Fibroblast of skin of scalp (primary cell): Measurements from ENCODE around the gene GATD1.
"Not testable (repeated sequence)": the region's sequence is repeated elsewhere in the genome, so short reads cannot be mapped to it uniquely, and the experiment has no call there.

Experiments
- DNase-seq: peaks from one replicate; pipeline ENCODE4 v3.0.0-alpha.2; 2013

The GATD1 gene

DNA sequence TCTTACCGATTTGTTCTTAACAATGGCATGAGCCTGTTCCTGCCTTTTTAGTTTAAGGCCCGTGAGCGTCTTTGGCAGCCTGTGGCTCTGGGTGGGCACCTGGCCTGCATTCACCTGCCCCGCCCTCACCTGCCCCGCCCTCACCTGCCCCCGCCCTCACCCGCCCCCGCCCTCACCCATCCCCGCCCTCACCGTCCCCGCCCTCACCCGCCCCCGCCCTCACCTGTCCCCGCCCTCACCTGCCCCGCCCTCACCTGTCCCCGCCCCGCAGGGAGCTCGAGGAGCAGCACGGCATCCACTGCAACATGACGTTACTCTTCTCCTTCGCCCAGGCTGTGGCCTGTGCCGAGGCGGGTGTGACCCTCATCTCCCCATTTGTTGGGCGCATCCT is 14.2 kb downstream of the GATD1 start:
- no peak for DNase-seq

GRCh38 chr11:762421-763072 is 14.7 kb downstream of the GATD1 start:
- DNase-seq: peak; percentile 59

- DNase-seq: no peak
These were observed 15.7 kb downstream of the GATD1 start for GRCh38 chr11:761526-762108.

GRCh38 chr11:760236-760635 is 17.1 kb downstream of the GATD1 start:
- no peak for DNase-seq

DNA sequence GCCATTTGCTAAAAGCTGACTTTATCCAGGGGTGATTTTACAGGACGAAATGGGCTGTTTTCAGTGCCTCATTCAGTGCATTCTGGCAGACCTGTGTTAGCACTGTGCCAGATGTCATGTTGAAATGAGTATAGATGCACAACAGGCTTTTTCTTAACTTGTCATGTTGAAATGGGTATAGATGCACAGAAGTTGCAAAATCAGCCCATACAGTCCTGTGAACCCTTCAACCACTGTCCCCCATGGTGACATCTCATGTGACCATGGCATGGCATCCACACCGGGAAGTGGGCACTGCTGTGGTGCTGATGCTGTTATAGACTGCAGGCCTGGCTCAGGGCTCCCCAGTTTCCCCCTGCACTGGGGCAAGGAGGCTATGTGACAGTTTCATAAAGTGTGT is 27.6 kb downstream of the GATD1 start:
- DNase-seq: no peak

- no peak for DNase-seq
These were observed 29.3 kb downstream of the GATD1 start for GRCh38 chr11:748007-748359.

DNA sequence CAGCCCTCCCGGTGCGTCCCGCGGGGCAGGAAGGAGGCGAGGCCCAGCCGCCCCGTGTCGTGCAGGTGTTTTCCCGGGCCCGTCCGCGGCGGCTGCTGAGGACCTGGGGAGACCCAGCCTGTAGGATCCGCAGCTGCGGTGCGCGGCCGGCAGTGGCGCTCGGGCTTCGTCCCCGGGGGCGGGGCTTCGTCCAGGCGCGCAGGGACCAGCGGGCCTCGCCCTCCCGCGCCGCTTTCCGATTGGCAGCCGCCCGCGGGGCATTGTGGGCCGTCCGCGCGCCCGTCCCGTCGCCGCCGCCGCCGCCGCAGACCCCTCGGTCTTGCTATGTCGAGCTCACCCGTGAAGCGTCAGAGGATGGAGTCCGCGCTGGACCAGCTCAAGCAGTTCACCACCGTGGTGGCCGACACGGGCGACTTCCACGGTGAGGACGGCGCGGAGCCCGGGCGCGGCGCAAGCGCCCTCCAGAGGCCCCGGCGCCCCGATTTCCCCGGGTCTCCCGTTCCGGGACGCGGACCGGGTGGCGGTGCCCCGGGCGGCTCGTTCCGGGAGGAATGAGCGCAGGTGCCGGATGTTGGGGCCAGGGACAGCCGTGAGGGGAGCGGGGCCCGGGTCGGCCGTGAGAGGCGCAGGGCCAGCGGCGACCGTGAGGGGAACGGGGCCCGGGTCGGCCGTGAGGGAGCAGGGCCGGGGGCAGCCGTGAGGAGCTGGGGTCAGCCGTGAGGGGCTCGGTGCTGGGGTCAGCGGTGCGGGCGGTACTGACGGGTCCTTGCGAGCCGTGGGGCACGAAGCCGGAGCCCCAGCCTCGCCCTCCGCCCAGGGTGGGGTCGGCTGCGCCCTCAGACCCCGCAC is 29.9 kb downstream of the GATD1 start, which contains the start of gene TALDO1:
TSS of gene TALDO1 (plus strand) at position 307 of the 849 bp plus-strand sequence. CDS start at position 325, 18 bp downstream.
- DNase-seq: peak; percentile 86

- DNase-seq: no peak
These were observed 30.8 kb downstream of the GATD1 start for GRCh38 chr11:746289-747157.

DNA sequence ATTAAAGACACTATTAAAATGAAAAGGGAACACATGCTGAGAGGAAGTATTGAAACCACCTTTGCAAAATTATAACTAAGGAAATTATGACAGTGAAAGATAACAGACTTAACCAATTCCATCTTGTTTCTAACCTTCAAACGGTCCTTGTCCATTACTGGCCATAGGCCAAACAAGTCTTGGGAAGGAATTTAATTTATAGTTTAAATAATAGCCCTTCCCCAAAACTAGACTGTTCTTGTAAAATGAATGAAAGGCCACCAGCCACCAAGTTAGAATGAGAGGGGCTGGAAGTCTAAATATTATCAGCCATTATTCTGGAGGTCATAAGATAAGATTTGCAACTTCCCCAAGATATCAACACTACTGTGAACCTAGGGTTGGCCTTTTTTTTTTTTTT is 31.9 kb downstream of the GATD1 start:
- no peak for DNase-seq

DNA sequence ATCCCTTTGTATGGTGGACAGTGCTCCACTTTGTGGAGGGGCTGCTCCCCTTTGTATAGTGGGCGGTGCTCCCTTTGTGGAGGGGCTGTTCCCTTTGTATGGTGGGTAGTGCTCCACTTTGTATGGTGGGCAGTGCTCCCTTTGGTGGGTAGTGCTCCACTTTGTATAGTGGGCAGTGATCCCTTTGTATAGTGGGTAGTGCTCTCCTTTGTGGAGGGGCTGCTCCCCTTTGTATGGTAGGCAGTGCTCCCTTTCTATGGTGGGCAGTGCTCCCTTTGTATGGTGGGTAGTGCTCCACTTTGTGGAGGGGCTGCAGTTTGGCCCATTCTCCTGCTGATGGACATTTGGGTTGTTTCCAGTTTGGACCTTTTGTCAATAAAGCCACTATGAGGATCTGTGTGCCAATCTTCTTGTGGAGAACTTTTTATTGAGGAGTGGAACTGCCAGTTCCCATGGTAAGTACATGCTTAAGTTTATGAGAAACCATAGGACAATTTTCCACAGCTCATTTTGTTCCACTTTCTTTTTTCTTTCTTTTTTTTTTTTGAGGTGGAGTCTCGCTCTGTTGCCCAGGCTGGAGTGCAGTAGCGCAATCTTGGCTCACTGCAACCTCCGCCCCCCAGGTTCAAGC is 34.6 kb downstream of the GATD1 start:
- no peak for DNase-seq

GRCh38 chr11:742156-742546 is 35.1 kb downstream of the GATD1 start:
- no peak for DNase-seq

GRCh38 chr11:737899-738298 is 39.4 kb downstream of the GATD1 start:
- not testable (repeated sequence) for DNase-seq

DNA sequence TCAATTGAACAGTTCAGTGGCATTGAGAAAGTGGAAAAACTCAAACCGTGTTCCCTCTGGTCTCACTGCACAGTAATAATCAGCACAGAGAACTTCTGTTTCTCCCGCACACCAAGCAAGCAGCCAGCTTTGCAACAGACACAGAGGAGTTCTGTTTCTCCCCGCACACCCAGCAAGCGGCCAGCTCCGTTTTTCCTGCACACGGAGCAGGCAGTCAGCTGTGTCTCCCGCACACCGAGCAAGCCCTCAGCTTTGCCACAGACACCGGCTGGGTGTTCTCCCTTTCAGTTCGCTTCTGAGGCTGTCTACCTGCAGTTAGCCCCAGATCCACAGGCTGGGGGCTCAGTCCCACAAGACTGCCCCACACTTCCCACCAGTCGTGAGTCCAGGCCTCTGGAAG is 39.9 kb downstream of the GATD1 start:
- DNase-seq: no peak

DNA sequence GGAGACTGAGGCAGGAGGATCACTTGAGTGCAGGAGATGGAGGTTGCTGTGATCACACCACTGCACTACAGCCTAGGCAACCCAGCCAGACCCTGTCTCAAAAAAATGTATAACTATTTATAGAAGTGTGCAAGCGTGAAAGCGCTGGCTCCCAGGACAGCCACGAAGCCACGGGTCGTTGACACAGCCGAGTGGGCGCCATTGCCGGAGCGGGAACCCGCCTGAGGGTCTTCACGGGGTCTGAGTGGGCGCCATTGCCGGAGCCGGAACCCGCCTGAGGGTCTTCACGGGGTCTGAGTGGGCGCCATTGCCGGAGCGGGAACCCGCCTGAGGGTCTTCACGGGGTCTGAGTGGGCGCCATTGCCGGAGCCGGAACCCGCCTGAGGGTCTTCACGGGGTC is 42.7 kb downstream of the GATD1 start:
- not testable (repeated sequence) for DNase-seq

DNA sequence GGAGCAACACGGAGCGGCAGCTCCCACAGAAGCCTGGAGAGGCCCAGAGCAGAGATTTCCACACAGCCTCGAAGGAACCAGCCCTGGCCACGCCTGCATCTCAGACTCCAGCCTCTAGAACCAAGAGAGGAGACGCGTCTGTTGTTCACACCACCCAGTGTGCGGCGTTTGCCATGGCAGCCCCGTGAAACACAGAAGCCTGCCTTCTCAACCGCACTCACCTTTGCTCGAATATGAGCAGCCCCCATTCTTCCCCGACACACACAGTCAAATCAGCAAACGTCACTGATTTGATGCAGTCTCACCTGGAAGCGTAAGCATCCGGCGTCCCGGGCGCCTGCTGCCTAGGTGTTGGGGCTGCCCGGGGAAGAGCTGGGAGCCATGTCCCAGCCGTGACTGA is 44.2 kb downstream of the GATD1 start:
- DNase-seq: no peak

- no peak for DNase-seq
These were observed 47.7 kb downstream of the GATD1 start for GRCh38 chr11:729492-730074.

DNA sequence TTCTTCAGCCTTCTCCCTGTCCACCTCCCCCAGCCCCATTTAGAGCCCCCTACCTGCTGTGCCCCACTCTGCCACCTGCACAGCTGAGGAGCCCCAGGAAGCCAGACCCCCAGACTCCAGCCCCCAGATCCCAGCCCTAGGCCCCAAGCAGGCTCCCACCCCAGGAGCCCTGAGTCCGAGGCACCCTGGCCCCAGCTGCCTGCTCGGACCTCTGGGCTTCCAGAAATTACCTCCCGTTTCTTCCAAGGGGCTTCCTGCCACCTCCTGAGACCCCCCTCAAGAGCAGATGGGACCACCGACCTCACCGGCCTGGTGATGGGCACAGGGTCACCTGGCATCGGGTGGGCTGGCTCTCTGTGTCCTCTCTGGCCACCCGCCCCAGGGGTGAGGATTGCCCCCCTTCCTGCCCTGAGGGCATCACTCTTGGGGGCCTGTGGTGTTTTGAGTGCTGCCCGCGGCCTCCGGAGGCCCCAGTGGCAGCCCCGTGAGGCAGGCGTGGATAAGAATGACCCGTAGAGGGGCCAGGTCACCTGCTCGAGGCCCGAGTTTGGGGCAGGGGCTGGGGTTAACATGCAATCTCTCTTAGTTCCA is 48.3 kb downstream of the GATD1 start:
- DNase-seq: no peak

DNA sequence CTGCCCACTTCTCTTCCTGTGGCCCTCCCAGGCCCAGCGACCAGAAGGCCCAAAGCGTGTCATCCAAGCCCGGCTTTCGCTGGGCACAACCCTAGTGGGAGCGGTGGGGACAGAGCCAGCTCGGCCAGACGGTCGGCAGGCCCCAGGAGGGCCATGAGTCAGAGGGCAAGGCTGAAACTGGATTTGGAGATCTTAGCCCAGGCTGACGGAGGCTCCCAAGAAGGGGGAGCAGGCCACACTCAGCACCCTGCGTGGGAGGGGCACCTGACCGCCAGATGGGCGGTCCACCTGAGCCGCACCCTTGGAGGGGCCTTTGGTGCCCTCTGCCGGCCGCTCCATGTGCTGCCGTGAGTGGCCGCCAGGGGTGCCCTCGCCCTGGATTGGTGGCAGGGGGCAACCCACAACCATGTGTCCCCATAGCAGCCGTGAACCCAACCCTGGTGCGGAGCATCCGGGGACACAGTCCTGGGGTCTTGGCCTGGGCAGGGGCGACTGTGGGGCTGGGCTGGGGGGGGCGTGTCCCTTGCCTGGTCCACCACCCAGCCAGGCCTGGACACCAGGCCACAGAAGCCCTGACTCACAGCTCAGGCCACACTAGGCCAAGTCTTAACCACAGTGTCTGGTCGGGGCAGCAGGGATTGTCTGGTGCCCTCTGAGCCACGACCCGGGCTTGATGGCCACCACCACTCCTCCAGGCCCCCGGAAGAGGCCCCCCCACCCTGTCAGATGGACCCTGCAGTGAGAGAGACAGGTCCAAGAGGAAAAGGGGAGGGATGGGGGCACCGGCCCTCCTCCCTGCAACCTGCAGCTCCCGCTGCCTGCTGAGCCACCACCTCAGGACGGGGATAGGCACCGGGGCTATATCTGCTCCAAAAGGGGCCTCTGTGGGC is 49.2 kb downstream of the GATD1 start:
- DNase-seq: peak; percentile 70

DNA sequence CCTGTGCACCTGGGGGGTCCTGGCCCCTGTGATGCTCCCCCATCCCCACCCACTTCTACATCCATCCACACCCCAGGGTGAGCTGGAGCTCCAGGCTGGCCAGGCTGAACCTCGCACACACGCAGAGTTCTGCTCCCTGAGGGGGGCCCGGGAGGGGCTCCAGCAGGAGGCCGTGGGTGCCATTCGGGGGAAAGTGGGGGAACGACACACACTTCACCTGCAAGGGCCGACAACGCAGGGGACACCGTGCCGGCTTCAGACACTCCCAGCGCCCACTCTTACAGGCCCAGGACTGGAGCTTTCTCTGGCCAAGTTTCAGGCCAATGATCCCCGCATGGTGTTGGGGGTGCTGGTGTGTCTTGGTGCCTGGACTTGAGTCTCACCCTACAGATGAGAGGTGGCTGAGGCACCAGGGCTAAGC is 50.0 kb downstream of the GATD1 start:
- no peak for DNase-seq
